ENCODE measurements around the gene ZBTB7C.

ZBTB7C gene

GRCh38 chr18:48007955-48008701 lies 401.1 kb downstream of the ZBTB7C start:
- H3K9me3 ChIP-seq (ENCODE audit: control insufficient read depth in 1 of 2, low read length in 2 of 2), result no peaks in the 10 kb centered on the region
- no peaks in the 10 kb centered on the region for H3K4me1 ChIP-seq (ENCODE audit: control insufficient read depth in 1 of 2, insufficient read depth in 2 of 2, low read length in 2 of 2)
- H3K36me3 ChIP-seq (ENCODE audit: control insufficient read depth in 1 of 2, insufficient read depth in 2 of 2, low read length in 2 of 2), result no peaks in the 10 kb centered on the region
- no peaks in the 10 kb centered on the region for H3K27me3 ChIP-seq (ENCODE audit: low read depth, low read length)
- no peak overlapping the region for H3K27ac ChIP-seq (ENCODE audit: low read length)
- H3K4me3 ChIP-seq (ENCODE audit: low read depth in 1 of 2, low read length in 2 of 2), result peak overlapping the region; percentile 56 to 67

- H3K9me3 ChIP-seq (ENCODE audit: control insufficient read depth in 1 of 2, low read length in 2 of 2), result no peaks in the 10 kb centered on the region
- H3K27me3 ChIP-seq (ENCODE audit: low read depth, low read length), result no peaks in the 10 kb centered on the region
- H3K36me3 ChIP-seq (ENCODE audit: control insufficient read depth in 1 of 2, insufficient read depth in 2 of 2, low read length in 2 of 2), result no peaks in the 10 kb centered on the region
- H3K27ac ChIP-seq (ENCODE audit: low read length), result no peak overlapping the region
- peak overlapping the region in 1 of 2 donors; percentile 56 for H3K4me3 ChIP-seq (ENCODE audit: low read depth in 1 of 2, low read length in 2 of 2)
- H3K4me1 ChIP-seq (ENCODE audit: control insufficient read depth in 1 of 2, insufficient read depth in 2 of 2, low read length in 2 of 2), result no peaks in the 10 kb centered on the region
These were observed 401.8 kb downstream of the ZBTB7C start for GRCh38 chr18:48007381-48007780.

GRCh38 chr18:48006415-48007175 lies 402.6 kb downstream of the ZBTB7C start:
- no peaks in the 10 kb centered on the region for H3K9me3 ChIP-seq (ENCODE audit: control insufficient read depth in 1 of 2, low read length in 2 of 2)
- no peak overlapping the region for H3K4me3 ChIP-seq (ENCODE audit: low read depth in 1 of 2, low read length in 2 of 2)
- no peaks in the 10 kb centered on the region for H3K4me1 ChIP-seq (ENCODE audit: control insufficient read depth in 1 of 2, insufficient read depth in 2 of 2, low read length in 2 of 2)
- no peak overlapping the region for H3K27ac ChIP-seq (ENCODE audit: low read length)
- H3K36me3 ChIP-seq (ENCODE audit: control insufficient read depth in 1 of 2, insufficient read depth in 2 of 2, low read length in 2 of 2), result no peaks in the 10 kb centered on the region
- H3K27me3 ChIP-seq (ENCODE audit: low read depth, low read length), result no peaks in the 10 kb centered on the region

- no peaks in the 10 kb centered on the region for H3K9me3 ChIP-seq (ENCODE audit: control insufficient read depth in 1 of 2, low read length in 2 of 2)
- no peaks in the 10 kb centered on the region for H3K27me3 ChIP-seq (ENCODE audit: low read depth, low read length)
- no peak overlapping the region for H3K27ac ChIP-seq (ENCODE audit: low read length)
- no peaks in the 10 kb centered on the region for H3K4me1 ChIP-seq (ENCODE audit: control insufficient read depth in 1 of 2, insufficient read depth in 2 of 2, low read length in 2 of 2)
- H3K4me3 ChIP-seq (ENCODE audit: low read depth in 1 of 2, low read length in 2 of 2), result no peak overlapping the region
- H3K36me3 ChIP-seq (ENCODE audit: control insufficient read depth in 1 of 2, insufficient read depth in 2 of 2, low read length in 2 of 2), result no peaks in the 10 kb centered on the region
These were observed 404.6 kb downstream of the ZBTB7C start for GRCh38 chr18:48004577-48004976.

GRCh38 chr18:48003426-48004349 lies 405.5 kb downstream of the ZBTB7C start:
- Histone ChIP-seq H3K27ac (ENCODE audit: low read length) (no peak overlapping the region), H3K4me3 (ENCODE audit: low read depth in 1 of 2, low read length in 2 of 2) (no peak overlapping the region), H3K4me1 (ENCODE audit: control insufficient read depth in 1 of 2, insufficient read depth in 2 of 2, low read length in 2 of 2) (no peaks in the 10 kb centered on the region), H3K27me3 (ENCODE audit: low read depth, low read length) (no peaks in the 10 kb centered on the region), H3K9me3 (ENCODE audit: control insufficient read depth in 1 of 2, low read length in 2 of 2) (no peaks in the 10 kb centered on the region), H3K36me3 (ENCODE audit: control insufficient read depth in 1 of 2, insufficient read depth in 2 of 2, low read length in 2 of 2) (no peaks in the 10 kb centered on the region)

- Histone ChIP-seq H3K9me3 (ENCODE audit: control insufficient read depth in 1 of 2, low read length in 2 of 2) (no peaks in the 10 kb centered on the region), H3K27ac (ENCODE audit: low read length) (no peak overlapping the region), H3K4me1 (ENCODE audit: control insufficient read depth in 1 of 2, insufficient read depth in 2 of 2, low read length in 2 of 2) (no peaks in the 10 kb centered on the region), H3K27me3 (ENCODE audit: low read depth, low read length) (no peaks in the 10 kb centered on the region), H3K4me3 (ENCODE audit: low read depth in 1 of 2, low read length in 2 of 2) (no peak overlapping the region), H3K36me3 (ENCODE audit: control insufficient read depth in 1 of 2, insufficient read depth in 2 of 2, low read length in 2 of 2) (no peaks in the 10 kb centered on the region)
These were observed 406.2 kb downstream of the ZBTB7C start for GRCh38 chr18:48002933-48003365.

GRCh38 chr18:48000701-48001100 lies 408.5 kb downstream of the ZBTB7C start:
- H3K27ac ChIP-seq (ENCODE audit: low read length), result no peak overlapping the region
- H3K4me3 ChIP-seq (ENCODE audit: low read depth in 1 of 2, low read length in 2 of 2), result no peak overlapping the region
- no peaks in the 10 kb centered on the region for H3K27me3 ChIP-seq (ENCODE audit: low read depth, low read length)
- peaks cover 5 to 6% of the 10 kb centered on the region in 2 donors for H3K9me3 ChIP-seq (ENCODE audit: control insufficient read depth in 1 of 2, low read length in 2 of 2)
- H3K4me1 ChIP-seq (ENCODE audit: control insufficient read depth in 1 of 2, insufficient read depth in 2 of 2, low read length in 2 of 2), result no peaks in the 10 kb centered on the region
- H3K36me3 ChIP-seq (ENCODE audit: control insufficient read depth in 1 of 2, insufficient read depth in 2 of 2, low read length in 2 of 2), result no peaks in the 10 kb centered on the region

- peaks cover 5 to 6% of the 10 kb centered on the region in 2 donors for H3K9me3 ChIP-seq (ENCODE audit: control insufficient read depth in 1 of 2, low read length in 2 of 2)
- no peak overlapping the region for H3K27ac ChIP-seq (ENCODE audit: low read length)
- no peak overlapping the region for H3K4me3 ChIP-seq (ENCODE audit: low read depth in 1 of 2, low read length in 2 of 2)
- no peaks in the 10 kb centered on the region for H3K4me1 ChIP-seq (ENCODE audit: control insufficient read depth in 1 of 2, insufficient read depth in 2 of 2, low read length in 2 of 2)
- H3K36me3 ChIP-seq (ENCODE audit: control insufficient read depth in 1 of 2, insufficient read depth in 2 of 2, low read length in 2 of 2), result no peaks in the 10 kb centered on the region
- no peaks in the 10 kb centered on the region for H3K27me3 ChIP-seq (ENCODE audit: low read depth, low read length)
These were observed 409.4 kb downstream of the ZBTB7C start for GRCh38 chr18:47999801-48000248.

GRCh38 chr18:47997338-47997780 lies 411.8 kb downstream of the ZBTB7C start:
- H3K4me1 ChIP-seq (ENCODE audit: control insufficient read depth in 1 of 2, insufficient read depth in 2 of 2, low read length in 2 of 2), result no peaks in the 10 kb centered on the region
- H3K4me3 ChIP-seq (ENCODE audit: low read depth in 1 of 2, low read length in 2 of 2), result no peak overlapping the region
- no peaks in the 10 kb centered on the region for H3K27me3 ChIP-seq (ENCODE audit: low read depth, low read length)
- no peaks in the 10 kb centered on the region for H3K36me3 ChIP-seq (ENCODE audit: control insufficient read depth in 1 of 2, insufficient read depth in 2 of 2, low read length in 2 of 2)
- H3K27ac ChIP-seq (ENCODE audit: low read length), result no peak overlapping the region
- peaks cover 5 to 6% of the 10 kb centered on the region in 2 donors for H3K9me3 ChIP-seq (ENCODE audit: control insufficient read depth in 1 of 2, low read length in 2 of 2)

GRCh38 chr18:47996091-47996541 lies 413.1 kb downstream of the ZBTB7C start:
- Histone ChIP-seq H3K9me3 (ENCODE audit: control insufficient read depth in 1 of 2, low read length in 2 of 2) (peaks cover 5 to 6% of the 10 kb centered on the region in 2 donors), H3K27ac (ENCODE audit: low read length) (no peak overlapping the region), H3K4me1 (ENCODE audit: control insufficient read depth in 1 of 2, insufficient read depth in 2 of 2, low read length in 2 of 2) (no peaks in the 10 kb centered on the region), H3K4me3 (ENCODE audit: low read depth in 1 of 2, low read length in 2 of 2) (no peak overlapping the region), H3K36me3 (ENCODE audit: control insufficient read depth in 1 of 2, insufficient read depth in 2 of 2, low read length in 2 of 2) (no peaks in the 10 kb centered on the region), H3K27me3 (ENCODE audit: low read depth, low read length) (no peaks in the 10 kb centered on the region)

- H3K4me3 ChIP-seq (ENCODE audit: low read depth in 1 of 2, low read length in 2 of 2), result no peak overlapping the region
- H3K27ac ChIP-seq (ENCODE audit: low read length), result no peak overlapping the region
- H3K9me3 ChIP-seq (ENCODE audit: control insufficient read depth in 1 of 2, low read length in 2 of 2), result peaks cover 5 to 6% of the 10 kb centered on the region in 2 donors
- no peaks in the 10 kb centered on the region for H3K36me3 ChIP-seq (ENCODE audit: control insufficient read depth in 1 of 2, insufficient read depth in 2 of 2, low read length in 2 of 2)
- H3K27me3 ChIP-seq (ENCODE audit: low read depth, low read length), result no peaks in the 10 kb centered on the region
- H3K4me1 ChIP-seq (ENCODE audit: control insufficient read depth in 1 of 2, insufficient read depth in 2 of 2, low read length in 2 of 2), result no peaks in the 10 kb centered on the region
These were observed 413.5 kb downstream of the ZBTB7C start for GRCh38 chr18:47995654-47996053.
